ENCODE data around the gene PLSCR1. TPM values are rescaled to one million over a fixed set of nuclear protein-coding genes. Genes with fewer than 3 reads are reported as not detected.

Gene PLSCR1
- total and polyA plus RNA-seq, 2 donors (not counting 1 experiment from before 2014, with no cell fraction given), result 16.8 to 44.6 TPM

GRCh38 chr3:146469150-146470017 lies 75.0 kb downstream of the PLSCR1 start, which contains the start of gene PLSCR2:
PLSCR2 (minus strand) TSS chr3:146469561; CDS start chr3:146459904, 9,657 bp downstream.
- H3K27ac ChIP-seq (ENCODE audit: low read length in 2 of 2), result peak within 1 kb of the TSS; percentile 70 to 85
- no peaks in the 10 kb centered on the region for H3K9me3 Mint-ChIP-seq (ENCODE audit: insufficient read depth)
- DNase-seq (peak; percentile 91), ATAC-seq (ENCODE audit: low read depth) (peak; percentile 98)
- CTCF ChIA-PET, result interaction anchor here (1.6 kb wide), 1 partner anchor 108 kb away, joined by 6 read pairs; no protein-coding TSS in a partner anchor
- 3% methylated on average over 49 of the region's 51 CpGs for WGBS (ENCODE audit: insufficient coverage)
- H3K4me2 ChIP-seq (replicated peaks; ENCODE audit: low read depth, low read length, poor library complexity, severe bottlenecking), result peak within 1 kb of the TSS; percentile 97
- H3K27me3 ChIP-seq (replicated peaks in 1 of 4; ENCODE audit: control extremely low read depth in 1 of 4, control insufficient read depth in 3 of 4, insufficient read depth in 4 of 4, low read length in 3 of 4), result no peaks in the 10 kb centered on the region
- no peak for TF ChIP-seq CTCF (IDR thresholded peaks at IDR 0.05)
- no peak for TF ChIP-seq EZH2 (IDR thresholded peaks at IDR 0.05; ENCODE audit: borderline replicate concordance, insufficient read depth, low read depth, low read length, poor library complexity, severe bottlenecking)
- no peaks in the 10 kb centered on the region for H3K36me3 ChIP-seq (replicated peaks in 1 of 2; ENCODE audit: control extremely low read depth in 1 of 2, control insufficient read depth in 1 of 2, extremely low read depth in 1 of 2, insufficient read depth in 2 of 2, low read length in 1 of 2)
- POLR2A ChIA-PET, result interaction anchor here (1.5 kb wide), 1 partner anchor 75 kb away, joined by 9 read pairs; the partner anchor contains the start of gene PLSCR1
- peak within 1 kb of the TSS; percentile 77 for H3K9ac ChIP-seq (ENCODE audit: low read length)
- H3K9me3 ChIP-seq (ENCODE audit: control extremely low read depth in 1 of 3, control insufficient read depth in 2 of 3, insufficient read depth in 1 of 3, low read length in 2 of 3), result peaks cover 0 to 3% (median 0%) of the 10 kb centered on the region in 3 donors
- no peaks in the 10 kb centered on the region for H3K79me2 ChIP-seq (ENCODE audit: control insufficient read depth, insufficient read depth, low read length)
- H4K20me1 ChIP-seq (ENCODE audit: control insufficient read depth, insufficient read depth, low read length, poor library complexity, severe bottlenecking), result no peaks in the 10 kb centered on the region
- H3K4me3 Mint-ChIP-seq, result peak within 1 kb of the TSS; percentile 89
- intact Hi-C loops (cut with micrococcal nuclease), result loop anchor here (1.0 kb wide), 1 partner anchor 75 kb away; the partner anchor contains the start of gene PLSCR1
- peak within 1 kb of the TSS in 4 of 5 experiments; percentile 61 to 73 (median 68) for H3K4me3 ChIP-seq (ENCODE audit: control extremely low read depth in 1 of 5, extremely low read depth in 1 of 5, insufficient read depth in 1 of 5, low read depth in 2 of 5, low read length in 4 of 5)
- H3K4me1 Mint-ChIP-seq, result peaks cover 17% of the 10 kb centered on the region
- peak within 1 kb of the TSS; percentile 91 for H3K27ac Mint-ChIP-seq
- no peaks in the 10 kb centered on the region for H3K27me3 Mint-ChIP-seq
- peak within 1 kb of the TSS; percentile 87 for H2AFZ ChIP-seq (ENCODE audit: insufficient read depth, low read depth, low read length, poor library complexity, severe bottlenecking)
- peaks cover 4 to 13% of the 10 kb centered on the region in 2 donors for H3K4me1 ChIP-seq (ENCODE audit: control insufficient read depth in 2 of 2, insufficient read depth in 2 of 2, low read length in 2 of 2)
